ENCODE results near the gene ACACA. TPM values are rescaled to one million over a fixed set of nuclear protein-coding genes. Genes with fewer than 3 reads are reported as not detected.

Gene ACACA
- total and polyA plus RNA-seq, 9 of the 15 experiments (the other 6 are each of a cell fraction or from before 2014, with no cell fraction given), result 35.9 to 135 (median 88.4) TPM

GRCh38 chr17:37425268-37425667 lies 18.6 kb upstream of the ACACA start (continued):
- TF ChIP-seq KDM5B (IDR thresholded peaks at IDR 0.05; ENCODE audit: insufficient replicate concordance, low read depth, low read length) (no peak), PCBP1 (IDR thresholded peaks at IDR 0.05; ENCODE audit: low read depth, low read length, poor library complexity, severe bottlenecking) (no peak), ATF7 (IDR thresholded peaks at IDR 0.05) (no peak), HLTF (IDR thresholded peaks at IDR 0.05) (no peak), STAT6 (CRISPR knock-in tag; IDR thresholded peaks at IDR 0.05) (no peak), GABPA (tag; conservative IDR thresholded peaks at IDR 0.05; ENCODE audit: low read depth) (no peak), SMARCA5 (IDR thresholded peaks at IDR 0.05) (peak; percentile 55; the same call in 1 of the 2 replicates), C11orf30 (IDR thresholded peaks at IDR 0.05; ENCODE audit: low read depth) (no peak), ZNF282 (CRISPR knock-in tag; IDR thresholded peaks at IDR 0.05) (no peak), ZFP1 (CRISPR knock-in tag; IDR thresholded peaks at IDR 0.05) (no peak), HNRNPK (IDR thresholded peaks at IDR 0.05; ENCODE audit: low read depth, low read length, poor library complexity, severe bottlenecking) (no peak), PRPF4 (IDR thresholded peaks at IDR 0.05; ENCODE audit: insufficient read depth, low read depth, low read length, poor library complexity, severe bottlenecking) (no peak), LCOR (CRISPR knock-in tag; IDR thresholded peaks at IDR 0.05) (no peak), TSHZ1 (CRISPR knock-in tag; IDR thresholded peaks at IDR 0.05) (no peak), GATAD2A (IDR thresholded peaks at IDR 0.05) (no peak), NFIX (CRISPR knock-in tag; IDR thresholded peaks at IDR 0.05; ENCODE audit: low read depth) (no peak), ZNF174 (CRISPR knock-in tag; IDR thresholded peaks at IDR 0.05) (no peak), TCF7L2 (IDR thresholded peaks at IDR 0.05; ENCODE audit: low read depth, low read length) (no peak), ZEB2 (IDR thresholded peaks at IDR 0.05) (no peak), RBM25 (IDR thresholded peaks at IDR 0.05; ENCODE audit: low read depth, low read length, severe bottlenecking) (peak; percentile 98)
- TF ChIP-seq, protein P1, sequence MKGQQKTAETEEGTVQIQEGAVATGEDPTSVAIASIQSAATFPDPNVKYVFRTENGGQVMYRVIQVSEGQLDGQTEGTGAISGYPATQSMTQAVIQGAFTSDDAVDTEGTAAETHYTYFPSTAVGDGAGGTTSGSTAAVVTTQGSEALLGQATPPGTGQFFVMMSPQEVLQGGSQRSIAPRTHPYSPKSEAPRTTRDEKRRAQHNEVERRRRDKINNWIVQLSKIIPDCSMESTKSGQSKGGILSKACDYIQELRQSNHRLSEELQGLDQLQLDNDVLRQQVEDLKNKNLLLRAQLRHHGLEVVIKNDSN (CRISPR knock-in tag; IDR thresholded peaks at IDR 0.05), result no peak
- TF ChIP-seq, protein P2, sequence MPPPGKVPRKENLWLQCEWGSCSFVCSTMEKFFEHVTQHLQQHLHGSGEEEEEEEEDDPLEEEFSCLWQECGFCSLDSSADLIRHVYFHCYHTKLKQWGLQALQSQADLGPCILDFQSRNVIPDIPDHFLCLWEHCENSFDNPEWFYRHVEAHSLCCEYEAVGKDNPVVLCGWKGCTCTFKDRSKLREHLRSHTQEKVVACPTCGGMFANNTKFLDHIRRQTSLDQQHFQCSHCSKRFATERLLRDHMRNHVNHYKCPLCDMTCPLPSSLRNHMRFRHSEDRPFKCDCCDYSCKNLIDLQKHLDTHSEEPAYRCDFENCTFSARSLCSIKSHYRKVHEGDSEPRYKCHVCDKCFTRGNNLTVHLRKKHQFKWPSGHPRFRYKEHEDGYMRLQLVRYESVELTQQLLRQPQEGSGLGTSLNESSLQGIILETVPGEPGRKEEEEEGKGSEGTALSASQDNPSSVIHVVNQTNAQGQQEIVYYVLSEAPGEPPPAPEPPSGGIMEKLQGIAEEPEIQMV (tag; conservative IDR thresholded peaks at IDR 0.05; ENCODE audit: low read depth), result no peak

Measured in K562 (cell line).